ENCODE measurements around the gene FBP2. TPM values are rescaled to one million over a fixed set of nuclear protein-coding genes. Genes with fewer than 3 reads are reported as not detected.
A peak's percentile ranks its signal among the peaks of the same experiment; 100 is the strongest.

The FBP2 gene
- 5.5 TPM for total RNA-seq

- no peak for DNase-seq
Observed at GRCh38 chr9:94593459-94594345, at the start of gene FBP2. FBP2 (minus strand) TSS chr9:94593824; CDS start chr9:94593726, 98 bp downstream.

- no peak for DNase-seq
Observed at GRCh38 chr9:94643176-94643575, 49.6 kb upstream of the FBP2 start.

- no peak for DNase-seq
Observed at GRCh38 chr9:94642501-94642900, 48.9 kb upstream of the FBP2 start.

- DNase-seq, result no peak
Observed at GRCh38 chr9:94639999-94640376, 46.4 kb upstream of the FBP2 start.

- DNase-seq, result no peak
Observed at GRCh38 chr9:94639061-94639998, 45.7 kb upstream of the FBP2 start, which contains the start of gene FBP1. FBP1 (minus strand) TSS chr9:94639518; CDS start chr9:94639310, 208 bp downstream.

- no peak for DNase-seq
Observed at GRCh38 chr9:94638335-94639060, 44.9 kb upstream of the FBP2 start.

- peak; percentile 21 for DNase-seq
Observed at GRCh38 chr9:94632737-94633136, 39.1 kb upstream of the FBP2 start.

GRCh38 chr9:94631599-94631998, 38.0 kb upstream of the FBP2 start:
- no peak for DNase-seq

GRCh38 chr9:94630833-94631232, 37.2 kb upstream of the FBP2 start:
- DNase-seq, result no peak

GRCh38 chr9:94630281-94630680, 36.7 kb upstream of the FBP2 start:
- DNase-seq, result no peak

GRCh38 chr9:94627287-94627686, 33.7 kb upstream of the FBP2 start:
- DNase-seq, result no peak

- no peak for DNase-seq
Observed at GRCh38 chr9:94625835-94626234, 32.2 kb upstream of the FBP2 start.

- no peak for DNase-seq
Observed at GRCh38 chr9:94624629-94625028, 31.0 kb upstream of the FBP2 start.

GRCh38 chr9:94623253-94623652, 29.6 kb upstream of the FBP2 start:
- no peak for DNase-seq

GRCh38 chr9:94622087-94622800, 28.6 kb upstream of the FBP2 start:
- no peak for DNase-seq

GRCh38 chr9:94619026-94619425, 25.4 kb upstream of the FBP2 start:
- DNase-seq, result no peak

- DNase-seq, result no peak
Observed at GRCh38 chr9:94613003-94613402, 19.4 kb upstream of the FBP2 start.

- no peak for DNase-seq
Observed at GRCh38 chr9:94612071-94612470, 18.4 kb upstream of the FBP2 start.

- no peak for DNase-seq
Observed at GRCh38 chr9:94611638-94612068, 18.0 kb upstream of the FBP2 start.

- DNase-seq, result peak; percentile 65
Observed at GRCh38 chr9:94610181-94610606, 16.6 kb upstream of the FBP2 start.

- no peak for DNase-seq
Observed at GRCh38 chr9:94607423-94607691, 13.7 kb upstream of the FBP2 start.

Measured in skin of body (tissue), 2 donors.